Stimulated activated effector memory CD8-positive, alpha-beta T cell treated with anti-CD3 and anti-CD28 coated beads, Interleukin-12 subunit alpha, Interleukin-12 subunit beta, amount 100 ng/mL, for 72 hours (primary cell): Measurements from ENCODE around the gene LRRC7.

ENCODE experiments used
- ATAC-seq: fragments of 150-1000 bp; cut with Tn5 transposase; 2 replicates; pipeline ENCODE4 v1.10.0; 2021
- DNase-seq, 2 donors: peaks; one replicate each; pipeline ENCODE4 v3.0.0; 2021 to 2022; ENCODE audit warnings: low spot score in 2 of 2
- H3K27ac Mint-ChIP-seq: one replicate; pipeline ENCODE4 v1.8.0; 2022; ENCODE audit warnings: mild to moderate bottlenecking, mixed read lengths
- H3K36me3 Mint-ChIP-seq: one replicate; pipeline ENCODE4 v1.8.0; 2022; ENCODE audit warnings: mild to moderate bottlenecking, mixed read lengths
- H3K4me1 Mint-ChIP-seq: one replicate; pipeline ENCODE4 v1.8.0; 2022; ENCODE audit warnings: mixed read lengths
- H3K4me3 Mint-ChIP-seq: one replicate; pipeline ENCODE4 v1.8.0; 2022; ENCODE audit warnings: mild to moderate bottlenecking, mixed read lengths
- H3K9me3 Mint-ChIP-seq: one replicate; pipeline ENCODE4 v1.8.0; 2022; ENCODE audit warnings: mixed read lengths

Gene LRRC7

DNA sequence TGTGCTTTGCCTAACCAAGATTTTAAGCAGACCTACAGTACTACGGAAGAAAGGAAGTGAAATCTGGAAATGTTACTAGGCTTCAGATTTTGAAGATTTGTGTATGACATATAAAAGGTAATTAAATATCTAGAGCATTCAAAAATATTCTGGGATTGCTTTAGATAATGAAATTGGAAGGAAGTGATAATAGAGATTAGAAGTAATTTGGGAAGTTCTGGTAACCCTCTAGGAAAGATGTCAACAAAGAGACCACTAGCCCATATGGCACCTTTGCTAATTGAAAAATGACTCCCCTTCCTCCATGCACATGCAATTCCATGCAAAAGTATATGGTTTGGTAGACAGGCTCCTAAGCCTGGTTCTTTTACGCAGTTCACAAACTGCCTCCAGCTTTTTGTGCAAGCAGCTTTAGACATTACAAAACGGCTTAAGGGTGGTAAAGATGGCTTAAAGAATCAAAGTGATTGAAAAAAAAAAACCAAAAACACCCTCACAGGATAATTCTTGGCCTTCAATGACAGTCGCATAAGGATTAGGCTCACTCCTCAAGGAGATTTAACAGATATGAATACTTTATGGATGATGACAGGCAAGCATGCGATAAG lies 81.8 kb downstream of the LRRC7 start:
- Mint-ChIP-seq H3K9me3 (peaks cover 17% of the 10 kb centered on the region), H3K27ac (no peak overlapping the region), H3K36me3 (no peaks in the 10 kb centered on the region), H3K4me3 (no peak overlapping the region), H3K4me1 (no peaks in the 10 kb centered on the region)
- ATAC-seq (no peak), DNase-seq (no peak)

DNA sequence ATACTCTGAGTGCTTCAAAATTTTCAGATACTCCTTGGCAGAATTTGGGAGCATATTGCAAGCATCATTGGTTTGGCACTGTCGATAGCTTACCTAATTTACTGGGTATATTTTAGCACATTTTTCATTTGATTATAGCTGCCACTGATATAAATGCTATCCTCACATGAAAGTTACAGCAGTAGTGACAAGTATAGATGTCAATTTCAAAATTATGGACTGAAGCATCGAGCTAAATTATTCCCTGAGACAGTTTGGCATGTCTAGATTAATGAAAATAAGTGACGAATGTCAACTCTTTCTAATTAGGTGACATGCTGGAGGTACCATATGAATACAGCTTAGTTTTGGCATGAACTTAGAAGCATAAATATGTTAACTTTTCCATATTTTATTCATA lies 83.1 kb downstream of the LRRC7 start:
- peaks cover 17% of the 10 kb centered on the region for H3K9me3 Mint-ChIP-seq
- ATAC-seq = no peak
- H3K27ac Mint-ChIP-seq = no peak overlapping the region
- no peaks in the 10 kb centered on the region for H3K4me1 Mint-ChIP-seq
- no peak for DNase-seq
- H3K4me3 Mint-ChIP-seq = no peak overlapping the region
- no peaks in the 10 kb centered on the region for H3K36me3 Mint-ChIP-seq

DNA sequence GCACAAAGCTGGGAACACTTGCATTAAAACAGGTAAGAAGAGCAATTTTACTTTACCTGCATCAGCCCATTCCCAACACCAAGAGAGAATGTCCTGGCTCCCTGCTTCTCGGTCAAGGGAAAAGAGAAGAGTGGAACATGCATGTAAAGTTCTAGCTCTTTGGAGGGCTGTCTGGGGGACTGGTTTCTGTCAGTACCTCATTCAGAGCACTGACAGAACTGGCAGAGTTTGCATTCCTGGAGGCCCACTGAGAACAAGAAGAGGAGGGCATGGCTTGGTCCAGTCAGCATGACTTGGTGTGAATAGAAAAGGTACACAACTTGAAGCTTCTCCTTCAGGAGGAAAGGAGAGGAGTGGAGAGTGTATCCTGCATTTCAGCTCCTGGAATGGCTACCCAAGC lies 83.9 kb downstream of the LRRC7 start:
- no peak overlapping the region for H3K27ac Mint-ChIP-seq
- H3K4me3 Mint-ChIP-seq = no peak overlapping the region
- H3K36me3 Mint-ChIP-seq = no peaks in the 10 kb centered on the region
- DNase-seq = no peak
- H3K9me3 Mint-ChIP-seq = peaks cover 17% of the 10 kb centered on the region
- no peaks in the 10 kb centered on the region for H3K4me1 Mint-ChIP-seq
- no peak for ATAC-seq

GRCh38 chr1:69657971-69658370 lies 90.2 kb downstream of the LRRC7 start:
- H3K9me3 Mint-ChIP-seq = peaks cover 20% of the 10 kb centered on the region
- no peak overlapping the region for H3K27ac Mint-ChIP-seq
- no peak overlapping the region for H3K4me3 Mint-ChIP-seq
- H3K36me3 Mint-ChIP-seq = no peaks in the 10 kb centered on the region
- DNase-seq (no peak), ATAC-seq (no peak)
- H3K4me1 Mint-ChIP-seq = no peaks in the 10 kb centered on the region

GRCh38 chr1:69661686-69662085 lies 94.0 kb downstream of the LRRC7 start:
- Mint-ChIP-seq H3K36me3 (no peaks in the 10 kb centered on the region), H3K9me3 (peaks cover 28% of the 10 kb centered on the region), H3K4me1 (no peaks in the 10 kb centered on the region), H3K4me3 (no peak overlapping the region), H3K27ac (no peak overlapping the region)
- no peak for DNase-seq
- no peak for ATAC-seq

DNA sequence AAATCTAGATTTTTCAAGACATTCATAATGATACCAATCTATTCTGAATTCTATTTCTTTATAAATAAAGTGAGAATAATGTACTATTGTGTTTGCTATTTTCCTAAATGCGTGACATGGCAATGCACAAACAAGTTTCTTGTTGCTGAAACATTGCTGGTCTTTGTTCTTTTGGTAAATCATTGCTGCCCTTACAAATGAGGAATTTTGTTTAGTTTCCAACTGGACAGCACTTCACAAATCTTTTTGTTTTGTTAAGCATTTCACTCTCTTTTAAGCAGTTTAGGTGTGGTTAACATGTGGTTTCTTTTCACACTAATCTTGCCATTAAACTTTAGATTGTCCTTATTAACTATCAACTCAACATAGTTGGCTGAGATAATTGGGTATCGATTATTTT lies 94.6 kb downstream of the LRRC7 start:
- Mint-ChIP-seq H3K9me3 (peaks cover 33% of the 10 kb centered on the region), H3K4me3 (no peak overlapping the region), H3K36me3 (no peaks in the 10 kb centered on the region), H3K27ac (no peak overlapping the region), H3K4me1 (no peaks in the 10 kb centered on the region)
- ATAC-seq (no peak), DNase-seq (no peak)

DNA sequence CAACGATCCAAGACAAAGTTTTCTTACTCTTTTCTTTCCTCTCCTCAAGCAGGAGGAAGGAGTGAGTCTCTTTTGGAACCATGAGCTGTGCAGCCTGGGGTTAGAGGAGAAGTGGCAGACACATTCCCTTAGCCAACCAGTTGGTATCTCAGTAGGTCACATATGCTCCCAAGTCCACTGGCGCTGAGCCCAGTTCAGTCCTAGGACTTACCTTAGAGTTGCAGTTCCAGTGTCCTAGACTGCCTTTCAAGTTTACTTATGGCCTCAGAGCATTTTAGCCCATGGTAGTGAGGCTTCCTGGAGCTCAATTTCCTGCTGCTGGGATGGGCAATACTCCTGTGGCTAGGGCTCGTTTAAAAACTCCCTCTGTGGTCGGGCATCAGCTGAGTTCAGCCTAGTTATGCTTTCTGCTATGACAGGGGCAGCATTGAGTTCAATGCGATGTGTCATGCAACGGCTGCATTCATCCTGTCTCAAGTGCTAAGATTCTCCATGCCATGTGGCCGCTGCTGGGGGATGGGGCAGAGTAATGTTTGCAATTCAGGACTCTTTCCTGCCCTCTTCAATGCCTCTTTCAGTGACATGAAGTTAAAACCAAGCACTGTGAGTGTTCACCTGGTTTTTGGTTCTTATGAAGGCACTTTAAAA lies 103.8 kb downstream of the LRRC7 start:
- no peak for DNase-seq
- no peak for ATAC-seq
- Mint-ChIP-seq H3K36me3 (no peaks in the 10 kb centered on the region), H3K4me3 (no peak overlapping the region), H3K4me1 (no peaks in the 10 kb centered on the region), H3K27ac (no peak overlapping the region), H3K9me3 (peaks cover 15% of the 10 kb centered on the region)

DNA sequence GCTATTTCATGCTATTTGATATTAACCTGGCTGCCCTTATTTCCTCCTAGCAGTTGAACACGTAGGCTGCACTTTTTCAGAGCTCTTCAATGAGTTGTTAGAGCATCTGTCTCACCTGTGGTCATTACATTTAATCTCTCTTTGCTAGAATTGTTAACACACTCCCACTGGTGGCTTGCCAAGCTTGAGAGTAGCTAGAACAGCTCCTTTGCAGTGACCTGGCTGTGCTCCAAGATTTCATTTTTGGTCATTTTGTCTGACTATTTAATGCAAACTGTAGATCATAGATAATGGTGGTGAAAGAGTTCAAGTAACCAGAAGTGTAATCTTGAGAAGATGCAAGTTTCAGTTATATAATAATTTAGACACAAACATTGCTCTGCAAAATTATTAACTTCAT lies 105.6 kb downstream of the LRRC7 start:
- H3K9me3 Mint-ChIP-seq = peaks cover 2% of the 10 kb centered on the region
- H3K27ac Mint-ChIP-seq = no peak overlapping the region
- H3K4me3 Mint-ChIP-seq = no peak overlapping the region
- H3K36me3 Mint-ChIP-seq = no peaks in the 10 kb centered on the region
- ATAC-seq = no peak
- no peaks in the 10 kb centered on the region for H3K4me1 Mint-ChIP-seq
- DNase-seq = no peak

DNA sequence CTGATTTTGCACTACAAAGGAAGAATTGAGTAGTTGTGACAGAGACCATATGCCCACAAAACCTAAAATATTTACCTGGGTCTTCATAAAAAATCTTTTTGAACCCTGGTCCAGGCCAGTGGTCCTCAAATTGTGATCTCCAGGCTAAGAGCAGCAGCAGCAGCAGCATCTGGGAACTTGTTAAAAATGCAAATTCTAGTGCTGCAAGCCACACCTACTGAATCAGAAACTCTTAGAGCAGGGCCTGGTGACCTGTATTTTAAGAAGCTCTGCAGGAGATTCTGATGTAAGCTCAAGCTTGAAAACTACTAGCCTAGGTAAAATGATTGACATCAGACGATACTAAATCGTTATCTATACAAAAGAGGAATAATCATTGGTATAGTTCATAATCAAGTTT lies 112.2 kb downstream of the LRRC7 start:
- H3K9me3 Mint-ChIP-seq = peaks cover 16% of the 10 kb centered on the region
- H3K36me3 Mint-ChIP-seq = no peaks in the 10 kb centered on the region
- H3K27ac Mint-ChIP-seq = no peak overlapping the region
- ATAC-seq = no peak
- H3K4me3 Mint-ChIP-seq = no peak overlapping the region
- DNase-seq = no peak
- no peaks in the 10 kb centered on the region for H3K4me1 Mint-ChIP-seq

DNA sequence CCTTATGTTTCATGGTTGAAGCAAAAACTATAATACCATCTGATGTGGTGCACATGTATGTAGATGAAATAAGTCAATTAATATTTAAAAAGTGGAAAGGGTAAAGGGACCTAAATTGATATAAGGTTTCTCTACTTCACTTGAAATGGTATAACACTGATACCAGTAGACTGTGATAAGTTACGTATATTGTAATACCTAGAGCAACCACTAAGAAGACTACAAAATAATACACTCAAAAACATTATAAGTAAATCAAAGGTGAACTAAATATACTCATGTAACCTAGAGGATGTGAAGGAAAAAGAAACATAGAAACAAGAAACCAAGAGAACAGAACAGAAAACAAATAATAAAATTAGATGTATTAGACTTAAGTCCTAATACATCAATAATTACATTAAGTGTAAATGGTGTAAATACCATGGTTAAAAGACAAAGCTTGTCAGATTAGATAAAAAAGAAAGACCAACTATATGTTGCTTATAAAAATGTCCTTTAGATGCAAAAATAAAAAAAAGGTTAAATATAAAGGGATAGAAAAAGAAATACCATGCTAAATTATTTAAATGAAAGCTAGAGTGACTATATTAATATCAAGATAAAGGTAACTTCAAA lies 118.8 kb downstream of the LRRC7 start:
- no peak for DNase-seq
- Mint-ChIP-seq H3K4me1 (no peaks in the 10 kb centered on the region), H3K27ac (no peak overlapping the region), H3K4me3 (no peak overlapping the region), H3K36me3 (no peaks in the 10 kb centered on the region), H3K9me3 (peaks cover 19% of the 10 kb centered on the region)
- no peak for ATAC-seq

DNA sequence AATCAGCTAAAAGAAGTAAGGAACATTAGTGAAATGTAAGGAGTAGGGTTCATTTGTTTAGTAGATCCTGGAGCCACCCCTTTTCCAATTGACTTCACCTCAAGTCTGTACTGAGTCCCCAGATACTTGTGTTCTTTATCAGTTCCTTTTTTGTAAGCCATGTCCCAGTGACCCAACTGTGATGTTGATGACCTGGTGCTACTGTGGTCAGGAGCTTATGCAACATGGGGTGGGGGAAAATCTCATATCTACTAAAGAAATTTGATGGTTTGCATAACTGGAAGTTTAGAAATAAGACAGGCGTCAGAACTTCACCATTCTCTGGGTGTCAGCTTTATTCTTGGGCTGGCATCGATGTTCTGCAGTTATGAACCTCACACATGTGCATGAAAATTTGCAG lies 120.5 kb downstream of the LRRC7 start:
- Mint-ChIP-seq H3K27ac (no peak overlapping the region), H3K4me1 (no peaks in the 10 kb centered on the region), H3K4me3 (no peak overlapping the region), H3K9me3 (peaks cover 17% of the 10 kb centered on the region), H3K36me3 (no peaks in the 10 kb centered on the region)
- DNase-seq (no peak), ATAC-seq (no peak)

- no peaks in the 10 kb centered on the region for H3K36me3 Mint-ChIP-seq
- no peak overlapping the region for H3K4me3 Mint-ChIP-seq
- DNase-seq (no peak), ATAC-seq (no peak)
- peaks cover 21% of the 10 kb centered on the region for H3K9me3 Mint-ChIP-seq
- H3K27ac Mint-ChIP-seq = no peak overlapping the region
- H3K4me1 Mint-ChIP-seq = no peaks in the 10 kb centered on the region
Observed at GRCh38 chr1:69691179-69691578, 123.5 kb downstream of the LRRC7 start.

DNA sequence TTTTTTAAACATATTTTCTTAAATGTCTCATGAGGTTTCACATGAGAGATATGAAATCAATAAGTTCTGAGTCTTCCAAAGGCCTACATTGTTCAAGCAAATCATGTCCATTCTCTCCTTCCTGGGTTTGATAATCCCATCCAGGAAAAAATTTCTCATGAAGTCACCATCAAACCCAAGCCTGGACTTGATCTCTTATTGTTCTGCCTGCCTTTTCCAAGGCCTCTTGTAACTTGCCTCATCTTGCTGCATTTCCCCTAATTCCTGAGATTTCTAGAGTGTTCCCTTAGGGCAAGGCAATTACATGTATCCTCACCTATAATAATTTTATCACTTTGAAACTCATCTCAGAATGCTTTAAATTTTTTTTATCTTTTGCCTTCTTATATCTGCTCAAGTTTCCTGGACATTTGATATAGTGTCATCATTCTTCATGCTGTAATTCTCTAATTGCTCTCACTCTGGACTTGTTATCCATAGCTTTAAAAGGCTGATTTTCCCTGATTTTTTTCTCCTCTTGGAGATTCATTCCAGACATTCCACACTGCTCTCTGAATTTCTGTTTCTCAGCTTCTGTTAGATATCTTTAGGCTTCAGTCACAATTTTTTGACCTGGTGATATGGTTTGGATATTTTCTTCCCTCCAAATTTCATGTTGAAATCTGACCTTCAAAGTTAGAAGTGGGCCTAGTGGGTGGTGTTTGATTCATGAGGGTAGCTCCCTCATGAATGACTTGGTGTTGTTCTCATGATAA lies 126.4 kb downstream of the LRRC7 start:
- Mint-ChIP-seq H3K9me3 (peaks cover 25% of the 10 kb centered on the region), H3K27ac (no peak overlapping the region), H3K4me3 (no peak overlapping the region), H3K36me3 (no peaks in the 10 kb centered on the region), H3K4me1 (no peaks in the 10 kb centered on the region)
- no peak for DNase-seq
- ATAC-seq = no peak

- DNase-seq (no peak), ATAC-seq (no peak)
- no peak overlapping the region for H3K27ac Mint-ChIP-seq
- no peak overlapping the region for H3K4me3 Mint-ChIP-seq
- no peaks in the 10 kb centered on the region for H3K4me1 Mint-ChIP-seq
- no peaks in the 10 kb centered on the region for H3K36me3 Mint-ChIP-seq
- peaks cover 31% of the 10 kb centered on the region for H3K9me3 Mint-ChIP-seq
Observed at GRCh38 chr1:69697340-69697739, 129.6 kb downstream of the LRRC7 start.

- ATAC-seq = no peak
- Mint-ChIP-seq H3K27ac (no peak overlapping the region), H3K4me1 (no peaks in the 10 kb centered on the region), H3K4me3 (no peak overlapping the region), H3K36me3 (no peaks in the 10 kb centered on the region), H3K9me3 (peaks cover 16% of the 10 kb centered on the region)
- DNase-seq = no peak
Observed at GRCh38 chr1:69700770-69701169, 133.0 kb downstream of the LRRC7 start.

- Mint-ChIP-seq H3K9me3 (peaks cover 16% of the 10 kb centered on the region), H3K36me3 (no peaks in the 10 kb centered on the region), H3K4me3 (no peak overlapping the region), H3K4me1 (no peaks in the 10 kb centered on the region), H3K27ac (no peak overlapping the region)
- no peak for DNase-seq
- no peak for ATAC-seq
Observed at GRCh38 chr1:69702085-69702484, 134.4 kb downstream of the LRRC7 start.
